Stimulated activated CD4-positive, alpha-beta T cell treated with anti-CD3 and anti-CD28 coated beads, Interleukin-12 subunit alpha, Interleukin-12 subunit beta, amount 100 ng/mL, for 4 hours (primary cell): ENCODE measurements around the gene VGLL3.
"Not testable (repeated sequence)": the region's sequence is repeated elsewhere in the genome, so short reads cannot be mapped to it uniquely, and the experiment has no call there.

Source experiments
- DNase-seq: peaks from one replicate; pipeline ENCODE4 v3.0.0-alpha.2; 2020

Gene VGLL3

DNA sequence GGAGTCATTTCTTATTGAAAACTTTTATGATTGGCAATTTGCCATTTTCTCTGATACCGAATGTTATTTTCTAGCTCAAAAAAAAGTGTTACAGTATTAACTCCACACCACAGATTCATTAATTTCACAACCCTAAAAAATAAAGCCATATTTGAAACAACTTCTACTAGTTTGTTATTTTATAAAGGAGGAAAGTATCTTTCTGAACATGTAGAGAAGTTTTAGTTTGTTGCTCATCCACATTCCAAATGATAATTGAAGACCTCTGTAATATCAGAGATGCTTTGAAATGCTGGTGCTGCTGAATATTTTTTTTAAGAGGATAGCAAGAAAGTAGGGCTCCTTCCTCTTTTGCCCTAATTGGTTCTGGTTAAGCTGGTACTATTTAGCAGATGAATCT, 1.9 kb downstream of the VGLL3 start:
- no peak for DNase-seq

DNA sequence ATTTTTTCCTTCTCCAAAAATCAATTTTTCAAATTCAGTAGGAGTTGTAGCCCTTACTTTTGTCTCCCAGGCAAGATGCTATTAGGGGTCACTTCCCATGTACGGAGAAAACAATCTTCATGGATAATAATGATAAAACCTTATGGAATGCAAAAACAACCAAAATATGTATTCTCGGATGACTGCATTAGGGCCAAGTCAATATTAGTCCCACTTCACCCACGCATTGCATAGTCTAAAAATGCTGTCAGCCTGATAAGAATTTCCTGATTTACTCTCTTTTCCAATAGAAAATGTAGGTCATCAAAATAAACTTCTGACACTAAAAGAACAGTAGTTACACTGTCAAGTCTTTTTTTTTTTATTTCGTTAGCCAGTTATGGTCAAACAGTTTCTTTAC, 2.7 kb downstream of the VGLL3 start:
- no peak for DNase-seq

DNA sequence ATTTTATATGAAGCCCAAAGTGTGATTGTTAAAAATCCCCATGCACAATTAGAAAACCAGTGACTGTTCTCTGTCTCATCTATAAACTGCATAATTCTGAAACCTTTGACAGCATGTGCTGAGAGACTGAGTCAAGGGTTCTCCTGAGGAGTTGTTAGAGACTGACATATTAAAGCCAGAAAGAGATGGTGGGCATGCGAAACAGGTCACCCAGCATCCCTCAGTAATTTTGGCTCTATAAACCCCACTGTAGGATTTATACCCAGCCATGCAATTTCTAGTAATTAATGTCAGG, 3.6 kb downstream of the VGLL3 start:
- DNase-seq = no peak

DNA sequence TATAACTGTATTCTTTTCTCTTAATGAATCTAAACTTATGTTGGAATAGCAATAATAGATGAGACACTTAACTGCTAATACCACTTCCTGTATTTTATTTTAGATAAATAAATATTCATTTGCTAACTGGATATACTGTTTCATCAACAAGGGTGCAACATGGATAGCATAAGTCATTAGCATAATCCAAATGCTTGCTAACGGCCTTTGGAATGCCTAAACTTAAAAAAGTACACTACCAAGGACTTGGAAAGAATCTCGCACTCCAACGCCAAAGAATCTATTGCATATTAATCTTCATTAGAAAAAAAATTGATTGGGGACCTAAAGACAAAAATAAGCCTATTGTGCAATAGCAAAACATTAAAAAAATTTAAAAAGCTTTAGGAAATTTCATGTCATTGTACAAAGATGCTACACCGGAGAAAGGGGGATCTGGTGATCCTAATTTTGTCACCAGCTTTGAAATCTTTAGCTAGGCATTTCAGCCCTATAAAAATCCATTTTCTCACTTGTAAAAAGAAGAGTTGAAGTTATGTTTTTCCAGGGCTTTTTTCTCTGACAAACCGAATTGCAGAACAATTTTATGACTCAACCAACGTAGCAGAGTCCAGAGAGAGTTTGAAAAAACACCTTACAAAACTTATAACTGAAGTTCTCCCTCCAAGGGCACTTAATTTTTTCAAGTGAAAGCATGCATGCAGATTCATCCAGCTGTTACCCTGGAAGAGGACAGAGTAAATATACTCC, 4.1 kb downstream of the VGLL3 start:
- DNase-seq = no peak

DNA sequence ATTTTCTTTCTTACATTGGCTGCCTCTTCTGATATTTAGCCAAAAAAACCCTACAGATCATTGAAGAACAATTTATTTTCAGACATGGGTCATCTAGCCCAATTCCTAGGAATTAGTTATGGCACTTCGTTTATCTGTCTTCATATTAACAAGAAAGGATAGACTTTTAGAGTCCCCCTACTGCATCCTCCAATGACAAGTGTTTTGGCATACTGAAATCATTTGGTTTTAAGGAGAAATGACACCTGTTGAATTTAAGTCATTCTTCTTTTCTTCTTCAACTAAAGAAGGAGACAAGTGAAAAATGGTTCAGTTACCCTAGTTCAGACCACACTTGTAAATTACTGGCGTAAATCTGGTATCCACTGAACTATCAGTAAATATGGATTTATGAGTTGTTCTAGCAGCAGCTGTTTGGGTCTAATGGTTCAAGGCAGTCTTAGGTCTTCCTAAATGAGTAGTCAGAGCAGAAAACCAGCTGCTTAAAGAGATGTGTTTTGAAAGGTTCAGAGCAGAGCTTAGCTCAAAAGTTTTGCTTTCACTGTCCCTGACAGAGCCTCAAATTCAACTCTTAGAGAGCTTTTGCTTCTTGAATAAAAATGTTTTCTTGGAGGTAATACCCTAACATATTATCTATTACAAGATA, 5.6 kb downstream of the VGLL3 start:
- no peak for DNase-seq

DNA sequence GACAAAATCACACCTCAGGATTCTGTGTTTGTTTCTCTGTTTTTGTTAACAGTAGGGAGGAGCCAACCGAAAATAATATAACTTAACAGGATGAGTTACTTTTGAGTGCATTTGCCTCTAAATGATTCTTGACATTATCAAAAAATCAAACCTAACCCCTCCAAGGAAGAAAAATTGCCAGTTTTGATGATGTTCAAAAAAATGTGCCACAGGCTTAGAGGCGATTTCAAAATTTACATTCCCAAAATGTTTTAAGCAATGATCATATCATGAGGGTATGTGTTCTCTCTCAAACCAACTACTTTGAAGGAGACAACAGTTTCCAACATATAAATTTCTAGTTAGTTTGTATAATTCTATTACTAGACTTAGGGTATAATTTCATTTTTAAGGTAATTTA, 6.7 kb downstream of the VGLL3 start:
- no peak for DNase-seq

DNA sequence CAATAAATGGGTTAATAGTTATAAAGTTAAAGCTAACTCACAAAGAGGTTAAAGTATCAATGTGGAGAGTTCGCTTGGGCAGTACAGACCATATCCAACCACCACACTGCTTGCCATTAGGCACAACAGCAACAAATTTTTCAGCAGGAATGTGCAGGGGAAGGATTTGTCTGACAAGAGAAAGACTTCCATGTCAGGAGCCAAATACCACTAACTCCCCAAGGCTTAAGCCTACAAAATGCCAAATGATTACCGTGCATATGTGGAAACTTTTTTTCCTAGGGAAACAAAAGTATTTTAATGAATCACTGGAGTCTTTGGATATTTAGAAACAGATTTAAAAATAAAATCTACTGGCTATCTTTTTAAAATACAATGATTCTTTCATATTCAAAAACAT, 8.1 kb downstream of the VGLL3 start:
- no peak for DNase-seq

DNA sequence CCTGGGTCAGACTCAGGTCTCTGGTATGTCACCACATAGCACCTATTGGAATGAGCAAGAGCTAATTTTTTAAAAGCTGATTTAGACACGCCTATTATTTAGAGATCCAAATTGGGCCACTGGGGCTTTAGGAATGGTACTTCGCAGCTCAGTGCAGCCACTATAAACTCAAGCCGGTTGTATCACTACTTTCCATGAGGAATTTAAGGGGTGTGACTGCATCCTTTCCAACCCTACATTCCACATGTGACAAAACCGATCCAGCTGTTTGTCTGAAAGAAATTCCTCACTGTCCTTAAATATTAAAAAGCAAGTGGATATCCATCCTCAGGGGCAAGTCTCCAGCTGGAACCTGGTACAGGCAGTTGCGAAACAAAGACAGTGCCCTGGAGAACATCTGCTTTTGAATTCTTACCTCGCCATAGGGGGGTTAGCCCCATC, 12.8 kb downstream of the VGLL3 start:
- DNase-seq = no peak

DNA sequence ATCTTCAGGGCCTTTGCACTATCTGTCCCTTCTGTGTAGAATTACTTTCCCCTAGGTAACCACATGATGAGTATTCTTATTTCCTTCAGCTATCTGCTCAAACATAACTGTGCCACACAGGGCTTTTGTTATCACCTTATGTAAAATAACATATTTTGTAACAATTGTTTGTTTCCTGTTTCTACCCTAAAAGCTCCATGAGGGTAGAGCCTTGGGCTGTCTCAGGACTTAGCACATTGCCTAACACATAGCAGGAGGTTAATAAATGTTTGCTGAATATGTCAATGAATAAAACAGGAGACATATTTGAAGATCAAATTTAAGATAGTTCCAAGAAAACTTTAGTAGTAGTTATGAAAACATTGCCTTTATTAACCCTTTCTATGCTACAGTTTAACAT, 14.7 kb downstream of the VGLL3 start:
- DNase-seq = no peak

DNA sequence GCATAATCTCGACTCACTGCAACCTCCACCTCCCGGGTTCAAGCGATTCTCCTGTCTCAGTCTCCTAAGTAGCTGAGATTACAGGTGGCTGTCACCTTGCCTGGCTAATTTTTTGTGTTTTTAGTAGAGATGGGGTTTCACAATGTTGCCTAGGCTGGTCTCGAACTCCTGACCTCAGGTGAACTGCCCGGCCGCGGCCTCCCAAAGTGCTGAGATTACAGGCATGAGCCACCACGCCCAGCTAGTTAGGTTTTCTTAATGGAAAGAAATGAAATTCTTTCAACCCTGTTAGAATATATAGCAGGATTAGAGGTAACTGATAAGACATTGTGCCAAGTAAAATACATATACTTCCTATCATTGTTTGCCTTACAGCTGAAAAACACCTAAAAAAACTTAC, 16.8 kb downstream of the VGLL3 start:
- not testable (repeated sequence) for DNase-seq

DNA sequence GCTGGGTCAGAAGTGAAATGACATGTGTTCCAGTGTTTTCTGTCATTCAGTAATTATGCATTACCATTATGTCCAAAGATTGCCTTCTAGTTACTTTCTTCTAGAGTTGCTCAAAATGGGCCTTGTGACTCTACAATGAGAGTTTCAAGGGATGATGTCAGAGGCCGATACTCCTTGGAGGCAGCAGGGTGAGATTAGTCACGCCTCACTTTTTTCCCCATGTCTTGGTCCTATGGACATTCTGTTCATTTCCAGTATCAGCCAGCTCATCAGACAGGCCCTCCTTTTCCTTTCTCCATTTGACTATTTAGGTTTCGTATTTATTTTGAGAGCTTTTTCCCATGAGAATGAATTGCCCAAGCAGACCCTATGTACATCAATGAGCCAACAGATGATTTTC, 17.5 kb downstream of the VGLL3 start:
- no peak for DNase-seq

DNA sequence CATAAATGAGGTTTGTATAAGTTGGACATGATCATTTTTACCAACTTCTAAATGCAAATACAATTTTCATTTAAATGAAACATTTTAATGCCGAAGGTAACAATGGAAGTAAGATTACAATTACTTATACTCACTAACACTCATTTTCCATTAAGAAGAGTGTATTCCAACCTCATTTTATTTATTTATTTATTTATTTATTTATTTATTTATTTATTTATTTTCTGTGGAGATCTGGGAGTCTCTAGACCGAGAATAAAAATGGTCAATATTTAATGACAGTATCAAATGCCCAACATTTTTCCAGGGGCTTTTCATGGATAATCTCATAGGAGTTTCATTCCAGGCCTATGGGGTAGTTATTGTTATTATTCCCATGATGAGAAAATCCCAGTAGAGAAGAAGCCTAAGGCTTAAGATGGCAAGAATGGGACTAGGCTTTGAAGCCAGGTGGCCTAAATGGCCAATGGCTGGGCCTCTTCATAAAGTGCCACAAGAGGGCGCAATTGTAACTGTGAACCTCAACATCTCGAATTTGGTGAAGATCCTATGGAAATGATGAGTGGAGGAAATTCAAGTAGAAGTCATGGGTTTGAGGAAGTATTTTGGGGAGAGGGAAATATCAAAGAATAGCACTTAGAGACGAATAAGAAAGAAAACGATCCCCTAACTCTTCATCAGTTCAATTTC, 21.3 kb downstream of the VGLL3 start:
- DNase-seq = no peak

DNA sequence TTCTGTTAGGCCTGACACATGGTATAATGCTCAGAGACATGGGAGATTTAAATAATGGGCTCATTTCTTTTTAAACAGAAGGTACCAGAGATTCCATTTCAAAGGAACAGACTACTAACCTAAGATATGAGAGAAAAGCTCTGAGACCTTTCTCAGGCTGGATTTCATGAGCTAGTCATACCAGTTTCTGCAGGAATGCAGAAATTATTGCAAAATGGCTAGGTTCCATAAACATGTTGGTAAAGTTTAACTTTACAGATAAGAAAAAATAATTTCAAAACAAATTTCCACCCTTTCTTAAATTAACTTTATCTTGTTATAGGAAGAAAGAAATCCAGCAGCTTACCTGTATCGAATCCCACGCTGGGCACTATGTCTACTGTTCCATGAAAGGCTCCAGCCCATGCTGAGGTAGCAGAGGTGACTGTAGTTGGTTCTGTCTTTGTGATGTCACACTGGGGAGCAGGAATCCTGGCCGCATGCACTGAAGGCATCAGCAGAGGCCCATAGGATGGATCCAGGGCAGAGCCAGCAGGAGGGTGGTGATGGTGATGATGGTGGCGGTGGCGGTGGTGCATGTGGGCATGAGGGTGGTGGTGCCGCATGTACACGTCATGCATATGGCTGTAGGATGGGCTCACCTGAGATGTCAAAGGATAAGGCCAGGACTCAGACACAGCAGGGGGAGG, 22.6 kb downstream of the VGLL3 start:
- no peak for DNase-seq

DNA sequence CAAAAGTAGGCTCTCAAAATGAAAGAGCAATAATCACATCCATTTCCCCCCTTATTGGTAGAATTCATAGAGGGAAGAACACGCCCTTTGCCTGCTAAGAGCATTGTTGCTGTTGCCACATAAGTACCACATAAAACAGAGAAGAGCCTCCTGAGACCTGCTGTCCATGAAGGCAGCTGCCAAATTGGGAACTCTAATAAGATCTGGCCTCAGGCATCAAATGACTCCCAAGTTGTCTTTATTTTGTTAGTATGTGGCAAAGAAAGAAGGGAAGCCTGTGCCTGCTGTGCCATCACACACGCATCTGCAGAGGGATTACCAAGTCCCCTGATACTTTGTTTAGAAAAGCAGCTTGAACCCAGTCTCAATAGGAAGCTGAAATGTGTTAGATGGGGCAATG, 23.9 kb downstream of the VGLL3 start:
- DNase-seq = no peak

DNA sequence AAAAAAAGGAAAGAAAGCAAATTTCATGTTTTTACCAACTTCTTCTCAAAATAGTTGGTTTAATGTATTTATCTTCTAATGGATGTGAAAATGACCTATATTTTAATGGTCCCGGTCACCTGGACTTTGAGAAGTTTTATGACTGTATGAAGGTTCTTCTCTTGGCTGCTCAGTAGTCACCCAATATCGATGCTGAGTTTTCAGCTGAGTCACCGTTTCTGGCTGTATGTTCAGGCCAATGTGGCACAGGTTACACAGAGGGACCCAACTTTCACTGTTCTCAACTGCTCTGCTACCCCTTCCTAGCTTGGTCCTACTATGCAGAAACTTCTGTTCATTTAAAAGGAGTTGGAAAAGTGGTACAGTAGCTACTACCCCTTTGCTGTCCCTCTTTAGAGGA, 25.8 kb downstream of the VGLL3 start:
- DNase-seq = no peak

DNA sequence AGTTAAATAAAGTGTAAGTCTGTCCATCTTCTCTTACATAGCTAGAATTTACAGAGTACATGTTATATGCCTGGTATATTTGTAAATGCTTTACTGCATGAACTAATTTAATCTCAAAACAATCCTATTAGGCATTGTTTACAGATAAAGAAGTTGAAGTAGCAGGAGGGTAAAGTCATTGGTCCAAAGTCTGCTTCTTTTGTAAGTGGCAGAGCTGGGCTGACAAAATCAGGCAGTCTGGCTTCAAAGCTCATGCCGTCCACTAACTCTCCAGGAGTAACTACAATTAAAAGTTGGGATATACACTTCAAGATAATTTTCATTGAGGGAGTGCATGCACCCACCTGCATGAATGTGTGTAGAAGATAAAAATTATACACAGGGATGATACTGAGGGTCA, 27.3 kb downstream of the VGLL3 start:
- no peak for DNase-seq

DNA sequence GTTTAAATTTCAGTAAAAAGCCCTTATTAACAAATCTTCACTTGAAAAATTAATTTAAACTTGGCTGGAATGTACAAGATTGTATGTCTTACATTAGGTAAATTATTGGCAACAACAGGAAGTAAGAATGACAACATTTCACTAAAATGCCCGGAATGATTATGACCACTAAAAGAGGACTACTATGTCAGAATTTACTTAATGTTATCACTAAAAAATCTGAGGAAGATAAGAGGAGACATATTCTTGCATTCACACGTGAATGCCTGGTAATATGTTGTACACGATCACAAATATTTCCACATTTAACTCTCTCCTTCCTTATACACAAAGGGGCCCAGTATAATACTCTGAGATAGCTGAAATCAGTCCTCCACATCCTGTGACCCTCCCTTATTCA, 29.7 kb downstream of the VGLL3 start:
- DNase-seq = no peak

DNA sequence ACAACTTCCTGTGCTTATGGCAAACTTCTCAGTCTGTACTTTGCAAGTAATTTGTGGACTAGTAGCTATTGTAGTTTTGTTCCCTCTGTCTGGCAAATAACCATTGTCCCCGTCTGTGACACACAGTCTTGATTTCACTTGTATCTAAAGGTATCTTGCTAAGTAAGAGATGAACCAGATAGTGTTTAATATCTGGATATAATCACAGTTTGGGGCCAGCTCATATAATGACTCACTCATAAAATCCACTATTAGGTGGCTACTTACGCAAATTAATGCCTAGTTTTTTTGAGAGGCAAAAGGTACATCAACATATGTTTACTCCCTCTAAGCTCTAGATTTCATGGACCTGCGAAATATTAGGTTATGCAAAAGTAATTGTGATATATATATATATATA, 30.4 kb downstream of the VGLL3 start:
- DNase-seq = no peak

DNA sequence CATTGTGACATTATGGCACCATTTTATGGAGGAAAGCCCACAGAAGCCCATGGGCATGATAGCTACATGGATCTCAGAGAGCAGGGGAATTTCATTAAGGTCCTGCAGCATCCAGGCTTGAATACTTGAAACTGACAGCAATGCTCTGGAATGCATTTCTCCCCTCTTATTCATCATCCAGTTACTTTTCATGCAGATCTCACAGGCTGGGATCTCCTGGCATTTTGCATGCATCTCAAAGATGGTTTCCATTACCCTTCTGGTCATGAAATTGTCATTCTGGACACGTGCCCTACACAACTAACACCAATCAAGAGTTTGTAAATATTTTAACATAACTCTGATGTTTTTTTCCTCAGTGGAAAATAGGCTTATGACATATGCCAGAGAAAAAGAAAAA, 32.4 kb downstream of the VGLL3 start:
- DNase-seq = no peak

DNA sequence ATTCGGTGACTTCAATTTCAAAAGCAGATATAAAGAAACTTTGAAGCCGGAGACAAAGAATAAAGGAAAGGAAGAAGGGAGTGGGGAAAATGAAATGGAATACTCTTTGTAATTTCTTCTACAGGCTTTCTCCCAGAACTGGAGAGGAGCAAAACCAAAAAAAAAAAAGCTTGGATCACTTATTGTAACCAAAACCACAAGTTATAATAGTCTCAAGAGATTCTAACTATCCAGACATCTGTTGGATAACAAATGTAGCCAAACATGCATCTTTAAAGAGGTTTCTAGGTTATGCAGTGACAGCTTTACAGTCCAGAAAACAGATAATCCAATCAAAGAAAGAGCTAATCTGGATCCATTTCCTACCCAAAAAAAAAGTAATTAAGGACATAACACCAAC, 36.2 kb downstream of the VGLL3 start:
- DNase-seq = no peak

DNA sequence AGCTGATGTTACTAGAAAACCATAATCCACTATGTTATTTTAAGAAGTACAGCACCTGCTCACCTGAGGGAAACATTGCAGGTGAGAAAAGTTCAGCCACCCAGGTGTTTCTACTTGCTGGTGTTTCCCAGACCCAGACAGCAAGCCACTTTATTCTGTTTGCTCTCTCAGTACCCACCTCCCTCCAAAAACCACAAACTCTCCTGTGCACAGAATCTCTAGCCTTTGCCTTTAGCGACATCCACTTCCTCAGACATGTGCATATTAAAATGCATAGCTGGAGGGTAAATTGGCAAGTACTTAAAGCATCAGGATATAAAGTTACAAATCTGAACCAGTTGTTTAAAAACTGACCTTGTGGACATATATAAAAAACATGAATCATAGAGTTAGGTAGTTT, 36.7 kb downstream of the VGLL3 start:
- no peak for DNase-seq

DNA sequence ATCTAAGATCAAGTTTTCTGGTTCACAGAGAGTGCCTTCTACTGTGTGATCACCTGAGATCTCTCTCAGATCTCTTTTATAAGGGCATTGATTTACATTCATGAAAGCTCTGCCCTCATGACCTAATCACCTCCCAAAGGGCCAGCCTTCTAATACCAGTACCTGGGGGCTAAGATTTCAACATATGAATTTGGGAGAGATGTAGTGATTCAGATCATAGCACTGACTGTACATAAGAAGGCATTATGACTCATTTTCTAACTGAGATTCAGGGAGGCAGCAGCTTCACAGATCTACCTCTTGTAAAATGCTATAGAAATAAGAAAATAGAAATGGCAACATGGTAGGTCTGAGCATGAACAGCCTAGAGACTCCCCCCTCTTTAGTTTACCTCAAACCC, 39.6 kb downstream of the VGLL3 start:
- DNase-seq = no peak

DNA sequence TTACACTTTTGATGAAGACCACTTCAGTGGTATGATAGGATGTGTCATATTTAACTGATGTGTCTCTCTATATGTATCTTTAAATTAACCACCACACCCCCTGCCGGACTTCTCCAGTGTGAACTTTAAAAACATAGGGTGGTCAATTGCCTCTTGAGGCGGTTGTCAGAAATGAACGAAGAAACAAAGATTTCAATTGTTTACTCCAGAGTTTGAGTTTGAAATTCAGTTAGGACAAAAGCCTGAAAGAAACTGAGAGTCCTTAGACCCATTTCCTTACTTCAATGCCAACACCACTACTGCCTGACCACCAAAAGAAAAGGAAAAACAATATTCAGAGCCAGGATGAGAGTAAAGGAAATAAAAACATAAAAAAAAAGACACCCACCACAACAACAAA, 40.2 kb downstream of the VGLL3 start:
- no peak for DNase-seq

DNA sequence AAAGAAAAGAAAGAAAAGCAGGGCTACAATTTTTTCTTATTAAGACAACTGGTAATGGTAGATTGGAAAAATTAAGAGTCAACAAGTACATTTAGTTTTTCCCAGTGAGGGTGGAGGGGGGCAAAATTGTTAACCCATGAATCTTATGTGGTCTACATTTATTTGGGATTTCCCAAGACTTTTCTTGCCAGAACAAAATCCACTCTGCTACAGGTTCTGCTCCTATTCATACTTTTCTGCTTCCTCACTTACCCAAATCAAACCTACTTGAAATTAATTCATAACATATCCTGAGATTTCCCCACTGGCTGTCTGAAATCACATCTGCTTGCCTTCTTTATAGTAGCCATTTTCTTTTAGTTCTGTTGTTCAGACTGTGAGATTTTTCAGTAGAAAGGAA, 41.1 kb downstream of the VGLL3 start:
- DNase-seq = no peak
